ENCODE data around the gene RAB14.
A peak's percentile ranks its signal among the peaks of the same experiment; 100 is the strongest.

Gene RAB14

GRCh38 chr9:121201738-121202533, at the start of gene RAB14:
TSS of gene RAB14 (minus strand) at chr9:121201869. CDS start at chr9:121193412, 8,457 bp downstream.
- peak; percentile 100 for DNase-seq (ENCODE audit: low spot score)

GRCh38 chr9:121249563-121249962, 47.9 kb upstream of the RAB14 start:
- no peak for DNase-seq (ENCODE audit: low spot score)

GRCh38 chr9:121246821-121247561, 45.3 kb upstream of the RAB14 start:
- peak; percentile 49 for DNase-seq (ENCODE audit: low spot score)

- no peak for DNase-seq (ENCODE audit: low spot score)
These were observed 41.3 kb upstream of the RAB14 start for GRCh38 chr9:121242959-121243346.

GRCh38 chr9:121242219-121242958, 40.7 kb upstream of the RAB14 start:
- peak; percentile 48 for DNase-seq (ENCODE audit: low spot score)

GRCh38 chr9:121240472-121241135, 38.9 kb upstream of the RAB14 start:
- DNase-seq (ENCODE audit: low spot score) = no peak

GRCh38 chr9:121239851-121240250, 38.2 kb upstream of the RAB14 start:
- DNase-seq (ENCODE audit: low spot score) = no peak

GRCh38 chr9:121239071-121239470, 37.4 kb upstream of the RAB14 start:
- DNase-seq (ENCODE audit: low spot score) = no peak

GRCh38 chr9:121237916-121238315, 36.2 kb upstream of the RAB14 start:
- no peak for DNase-seq (ENCODE audit: low spot score)

- no peak for DNase-seq (ENCODE audit: low spot score)
These were observed 33.8 kb upstream of the RAB14 start for GRCh38 chr9:121235512-121235911.

- DNase-seq (ENCODE audit: low spot score) = no peak
These were observed 33.1 kb upstream of the RAB14 start for GRCh38 chr9:121234832-121235161.

- DNase-seq (ENCODE audit: low spot score) = no peak
These were observed 32.5 kb upstream of the RAB14 start for GRCh38 chr9:121233906-121234831.

GRCh38 chr9:121232251-121232650, 30.6 kb upstream of the RAB14 start:
- DNase-seq (ENCODE audit: low spot score) = no peak

GRCh38 chr9:121230256-121230655, 28.6 kb upstream of the RAB14 start:
- DNase-seq (ENCODE audit: low spot score) = no peak

GRCh38 chr9:121227862-121228261, 26.2 kb upstream of the RAB14 start:
- no peak for DNase-seq (ENCODE audit: low spot score)

GRCh38 chr9:121226175-121226574, 24.5 kb upstream of the RAB14 start:
- DNase-seq (ENCODE audit: low spot score) = no peak

GRCh38 chr9:121225240-121225639, 23.6 kb upstream of the RAB14 start:
- no peak for DNase-seq (ENCODE audit: low spot score)

- no peak for DNase-seq (ENCODE audit: low spot score)
These were observed 21.0 kb upstream of the RAB14 start for GRCh38 chr9:121222524-121223171.

- DNase-seq (ENCODE audit: low spot score) = no peak
These were observed 20.0 kb upstream of the RAB14 start for GRCh38 chr9:121221664-121222055.

- no peak for DNase-seq (ENCODE audit: low spot score)
These were observed 19.5 kb upstream of the RAB14 start for GRCh38 chr9:121220996-121221663.

Measured in AG08396 (cell line).